Trophoblast cell (in vitro differentiated cells and primary cell): ENCODE data around the gene APOH.

Source experiments
- DNase-seq, 2 donors: peaks; one replicate each; pipeline ENCODE4 v3.0.0-alpha.2; 2016
- H2AFZ ChIP-seq: 2 replicates; pipeline ENCODE4 v1.6.1; 2013; ENCODE audit warnings: low read length, moderate library complexity, mild to moderate bottlenecking; ENCODE audit not compliant: insufficient read depth, poor library complexity
- H2AK5ac ChIP-seq: 2 replicates; pipeline ENCODE4 v1.6.1; 2013; ENCODE audit warnings: mild to moderate bottlenecking, low read length
- H2BK120ac ChIP-seq: 2 replicates; pipeline ENCODE4 v1.6.1; 2013; ENCODE audit warnings: low read length, mild to moderate bottlenecking, moderate library complexity; ENCODE audit not compliant: insufficient read depth, poor library complexity
- H2BK12ac ChIP-seq: 2 replicates; pipeline ENCODE4 v1.6.1; 2013; ENCODE audit warnings: mild to moderate bottlenecking, low read length, moderate library complexity
- H2BK5ac ChIP-seq: 2 replicates; pipeline ENCODE4 v1.6.1; 2013; ENCODE audit warnings: low read length, low read depth, moderate library complexity, mild to moderate bottlenecking; ENCODE audit not compliant: poor library complexity
- H3K14ac ChIP-seq: 2 replicates; pipeline ENCODE4 v1.6.1; 2013; ENCODE audit warnings: mild to moderate bottlenecking, low read length
- H3K18ac ChIP-seq: 2 replicates; pipeline ENCODE4 v1.6.1; 2013; ENCODE audit warnings: mild to moderate bottlenecking, low read length
- H3K23ac ChIP-seq: 2 replicates; pipeline ENCODE4 v1.6.1; 2013; ENCODE audit warnings: low read length
- H3K27ac ChIP-seq: 2 replicates; pipeline ENCODE4 v1.5.1; 2013; ENCODE audit warnings: low read depth, mild to moderate bottlenecking, inconsistent platforms, low read length, moderate library complexity
- H3K27me3 ChIP-seq: 2 replicates; pipeline ENCODE4 v1.6.1; 2013; ENCODE audit warnings: inconsistent platforms, mild to moderate bottlenecking, low read length, moderate library complexity; ENCODE audit not compliant: insufficient read depth
- H3K36me3 ChIP-seq, 2 experiments: 1 replicate in 1 of 2; 2 replicates in 1 of 2; pipeline ENCODE4 v1.6.1; 2013; ENCODE audit warnings: low read length in 2 of 2, mild to moderate bottlenecking in 2 of 2, moderate library complexity in 1 of 2; ENCODE audit not compliant: insufficient read depth in 2 of 2, control insufficient read depth in 1 of 2
- H3K4ac ChIP-seq: 2 replicates; pipeline ENCODE4 v1.6.1; 2013; ENCODE audit warnings: low read depth, mild to moderate bottlenecking, low read length, moderate library complexity
- H3K4me1 ChIP-seq, 2 experiments: 1 replicate in 1 of 2; 2 replicates in 1 of 2; pipeline ENCODE4 v1.6.1; 2013; ENCODE audit warnings: low read length in 2 of 2, mild to moderate bottlenecking in 2 of 2, moderate library complexity in 1 of 2; ENCODE audit not compliant: insufficient read depth in 2 of 2, control insufficient read depth in 1 of 2
- H3K4me2 ChIP-seq: 2 replicates; pipeline ENCODE4 v1.6.1; 2013; ENCODE audit warnings: inconsistent platforms, mild to moderate bottlenecking, low read length, moderate library complexity
- H3K4me3 ChIP-seq: 2 replicates; pipeline ENCODE4 v1.5.1; 2013; ENCODE audit warnings: mild to moderate bottlenecking, low read depth, low read length, inconsistent platforms
- H3K79me1 ChIP-seq: one replicate; pipeline ENCODE4 v1.6.1; 2013; ENCODE audit warnings: low read length
- H3K79me2 ChIP-seq: 2 replicates; pipeline ENCODE4 v1.6.1; 2013; ENCODE audit warnings: low read length, mild to moderate bottlenecking; ENCODE audit not compliant: control insufficient read depth, insufficient read depth, poor library complexity
- H3K9ac ChIP-seq: 2 replicates; pipeline ENCODE4 v1.6.1; 2013; ENCODE audit warnings: mild to moderate bottlenecking, low read length
- H3K9me3 ChIP-seq: 2 replicates; pipeline ENCODE4 v1.6.1; 2013; ENCODE audit warnings: low read depth, mild to moderate bottlenecking, control low read depth, inconsistent platforms, low read length; ENCODE audit not compliant: insufficient read depth
- H4K12ac ChIP-seq: 2 replicates; pipeline ENCODE4 v1.6.1; 2013; ENCODE audit warnings: low read depth, mild to moderate bottlenecking, low read length, moderate library complexity
- H4K8ac ChIP-seq: 2 replicates; pipeline ENCODE4 v1.6.1; 2013; ENCODE audit warnings: low read depth, mild to moderate bottlenecking, low read length, moderate library complexity
- H4K91ac ChIP-seq: one replicate; pipeline ENCODE4 v1.6.1; 2013; ENCODE audit warnings: low read depth, mild to moderate bottlenecking, low read length, moderate library complexity
- WGBS: extraction: QIAGEN DNeasy Blood & Tissue Kit; methylation state at CpG from one replicate; pipeline ENCODE4 v1.1.7; 2013; ENCODE audit warnings: missing lambda C conversion rate; ENCODE audit not compliant: insufficient read length, insufficient coverage; ENCODE audit errors: extremely low coverage; 5-methylcytosine and 5-hydroxymethylcytosine counted together

Gene APOH

DNA sequence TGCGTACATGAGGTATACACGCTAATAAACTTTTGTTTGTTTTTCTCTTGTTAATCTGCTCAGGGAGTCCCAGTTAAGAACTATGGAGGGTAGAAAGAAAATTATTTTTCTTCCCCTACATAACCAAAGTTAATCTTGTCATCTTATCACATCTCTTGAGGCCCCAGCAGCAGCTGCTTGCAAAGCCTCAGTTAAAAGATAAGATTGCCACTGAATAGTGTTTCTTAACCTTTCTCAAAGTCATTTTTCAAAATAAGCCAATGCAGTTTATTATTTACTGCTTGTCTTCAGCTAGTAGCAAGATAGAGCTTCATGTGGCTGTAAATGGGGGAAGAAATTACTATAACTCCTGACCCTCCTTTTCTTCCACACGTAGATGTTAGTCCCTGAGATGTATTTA is 21.5 kb upstream of the APOH start:
- no peak overlapping the region for H4K8ac ChIP-seq
- H2BK5ac ChIP-seq, result no peak overlapping the region
- no peak overlapping the region for H4K12ac ChIP-seq
- H3K9me3 ChIP-seq, result no peaks in the 10 kb centered on the region
- WGBS, result no CpG with 5 or more reads among the region's 3 CpGs
- no peak overlapping the region for H2BK12ac ChIP-seq
- H3K18ac ChIP-seq, result no peak overlapping the region
- no peaks in the 10 kb centered on the region for H3K79me1 ChIP-seq
- H3K36me3 ChIP-seq, result no peaks in the 10 kb centered on the region
- H2BK120ac ChIP-seq, result no peak overlapping the region
- no peak overlapping the region for H3K14ac ChIP-seq
- H3K27me3 ChIP-seq, result no peaks in the 10 kb centered on the region
- H2AK5ac ChIP-seq, result no peak overlapping the region
- peak in 1 of 2 donors; percentile 6 for DNase-seq
- H2AFZ ChIP-seq, result no peak overlapping the region
- H3K4ac ChIP-seq, result no peak overlapping the region
- H3K23ac ChIP-seq, result no peak overlapping the region
- no peak overlapping the region for H3K9ac ChIP-seq
- H4K91ac ChIP-seq, result no peak overlapping the region
- no peak overlapping the region for H3K4me3 ChIP-seq
- no peaks in the 10 kb centered on the region for H3K79me2 ChIP-seq
- H3K27ac ChIP-seq, result no peak overlapping the region
- no peak overlapping the region for H3K4me2 ChIP-seq
- H3K4me1 ChIP-seq, result no peaks in the 10 kb centered on the region

DNA sequence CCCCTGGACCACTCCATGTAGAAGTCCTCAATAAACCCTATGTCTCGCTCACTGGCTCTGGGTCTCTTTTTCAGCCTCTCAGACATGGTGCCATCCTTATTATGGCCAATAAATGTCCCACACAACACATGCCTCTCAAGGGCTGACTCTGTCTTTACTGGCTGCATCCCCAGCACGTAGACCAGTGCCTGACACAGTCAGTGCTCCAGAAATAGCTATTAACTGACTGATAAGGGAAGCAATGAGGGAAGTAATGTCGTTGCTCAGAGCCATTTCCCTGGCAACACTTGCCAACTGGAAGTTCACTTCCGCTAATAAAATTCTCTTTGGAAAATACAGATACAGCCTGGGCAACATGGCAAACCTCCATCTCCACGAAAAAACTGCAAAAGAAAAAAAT is 19.1 kb upstream of the APOH start:
- Histone ChIP-seq H2AK5ac (no peak overlapping the region), H3K4me2 (no peak overlapping the region), H3K79me2 (no peaks in the 10 kb centered on the region), H3K9ac (no peak overlapping the region), H3K9me3 (no peaks in the 10 kb centered on the region), H3K79me1 (no peaks in the 10 kb centered on the region), H3K27me3 (no peaks in the 10 kb centered on the region), H3K36me3 (no peaks in the 10 kb centered on the region), H3K4me3 (no peak overlapping the region), H4K91ac (no peak overlapping the region), H2BK120ac (no peak overlapping the region), H4K8ac (no peak overlapping the region), H2BK5ac (no peak overlapping the region), H4K12ac (no peak overlapping the region), H3K18ac (no peak overlapping the region), H2AFZ (no peak overlapping the region), H3K27ac (no peak overlapping the region), H3K14ac (no peak overlapping the region), H3K4ac (no peak overlapping the region), H3K4me1 (no peaks in the 10 kb centered on the region), H2BK12ac (no peak overlapping the region), H3K23ac (no peak overlapping the region)
- no CpG with 5 or more reads among the region's 5 CpGs for WGBS
- DNase-seq, result no peak

DNA sequence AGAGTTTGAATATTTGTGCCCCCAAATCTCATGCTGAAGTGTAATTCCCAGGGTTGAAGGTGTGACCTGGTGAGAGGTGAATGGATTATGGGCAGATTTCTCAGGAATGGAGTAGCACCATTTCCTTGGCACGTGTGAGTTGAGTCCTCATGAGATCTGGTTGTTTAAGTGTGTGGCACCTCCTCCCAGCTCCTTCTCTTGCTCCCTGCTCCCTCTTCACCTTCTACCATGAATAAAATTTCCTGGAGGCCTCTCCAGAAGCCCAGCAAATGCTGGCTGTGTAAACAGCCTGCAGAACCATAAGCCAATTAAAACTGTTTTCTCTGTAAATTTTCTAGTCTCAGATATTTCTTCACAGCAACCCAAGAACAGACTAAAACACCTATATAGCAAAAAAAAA is 12.6 kb upstream of the APOH start:
- Histone ChIP-seq H4K91ac (no peak overlapping the region), H3K36me3 (no peaks in the 10 kb centered on the region), H3K4me1 (no peaks in the 10 kb centered on the region), H2BK5ac (no peak overlapping the region), H2BK120ac (no peak overlapping the region), H3K79me1 (no peaks in the 10 kb centered on the region), H3K9me3 (no peaks in the 10 kb centered on the region), H3K4me3 (no peak overlapping the region), H3K79me2 (no peaks in the 10 kb centered on the region), H3K23ac (no peak overlapping the region), H4K8ac (no peak overlapping the region), H3K18ac (no peak overlapping the region), H2AFZ (no peak overlapping the region), H3K4ac (no peak overlapping the region), H3K4me2 (no peak overlapping the region), H2BK12ac (no peak overlapping the region), H3K27ac (no peak overlapping the region), H3K27me3 (no peaks in the 10 kb centered on the region), H3K9ac (no peak overlapping the region), H3K14ac (no peak overlapping the region), H4K12ac (no peak overlapping the region), H2AK5ac (no peak overlapping the region)
- no peak for DNase-seq
- WGBS, result no CpG with 5 or more reads among the region's 1 CpG

DNA sequence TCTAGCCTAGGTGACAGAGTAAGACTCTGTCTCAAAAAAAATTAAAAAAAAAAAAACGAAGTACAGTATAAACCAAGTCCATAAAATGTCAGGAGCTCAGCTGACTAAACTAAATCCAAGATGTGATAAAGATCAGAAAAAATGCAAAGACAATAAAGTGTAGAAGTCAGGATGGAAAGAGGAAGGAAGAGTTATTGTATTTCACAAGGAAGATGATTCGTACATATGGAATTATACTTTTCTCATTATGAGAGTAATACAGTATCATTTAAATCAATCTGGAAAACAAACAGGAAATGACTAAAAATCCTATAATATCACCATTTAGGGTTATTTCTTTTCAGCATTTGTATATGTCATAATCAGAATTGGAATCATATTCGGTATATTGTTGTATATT is 11.4 kb upstream of the APOH start:
- no peak overlapping the region for H3K4me2 ChIP-seq
- no peak overlapping the region for H3K4me3 ChIP-seq
- H4K91ac ChIP-seq, result no peak overlapping the region
- H2AFZ ChIP-seq, result no peak overlapping the region
- H3K9ac ChIP-seq, result no peak overlapping the region
- no peaks in the 10 kb centered on the region for H3K79me2 ChIP-seq
- no peak overlapping the region for H4K12ac ChIP-seq
- no peaks in the 10 kb centered on the region for H3K4me1 ChIP-seq
- WGBS, result no CpG with 5 or more reads among the region's 3 CpGs
- DNase-seq, result no peak
- no peak overlapping the region for H2BK12ac ChIP-seq
- H3K14ac ChIP-seq, result no peak overlapping the region
- H3K9me3 ChIP-seq, result no peaks in the 10 kb centered on the region
- H2BK5ac ChIP-seq, result no peak overlapping the region
- H3K4ac ChIP-seq, result no peak overlapping the region
- H2BK120ac ChIP-seq, result no peak overlapping the region
- no peak overlapping the region for H3K23ac ChIP-seq
- no peak overlapping the region for H2AK5ac ChIP-seq
- no peaks in the 10 kb centered on the region for H3K79me1 ChIP-seq
- no peak overlapping the region for H3K27ac ChIP-seq
- no peaks in the 10 kb centered on the region for H3K36me3 ChIP-seq
- no peak overlapping the region for H3K18ac ChIP-seq
- H3K27me3 ChIP-seq, result no peaks in the 10 kb centered on the region
- no peak overlapping the region for H4K8ac ChIP-seq
